Neural cell (in vitro differentiated cells): ENCODE data around the gene ODAM. TPM values are rescaled to one million over a fixed set of nuclear protein-coding genes. Genes with fewer than 3 reads are reported as not detected.

Experiments
- H2AFZ ChIP-seq: fragments of 200-600, 300-800 bp; sonication (generic), shearing (Covaris generic); 2 replicates; pipeline ENCODE4 v1.6.0; 2014; ENCODE audit warnings: low read depth, mild to moderate bottlenecking, antibody characterized with exemption, low read length, moderate library complexity
- H3F3A ChIP-seq: fragments of 200-600 bp; shearing (Covaris generic); 2 replicates; pipeline ENCODE4 v1.6.1; 2016; ENCODE audit warnings: mild to moderate bottlenecking, moderate library complexity, mixed read lengths, antibody characterized with exemption, low read length; ENCODE audit not compliant: insufficient read depth, poor library complexity, severe bottlenecking
- H3K27ac ChIP-seq: fragments of 200-600, 300-800 bp; sonication (generic), shearing (Covaris generic); 2 replicates; pipeline ENCODE4 v1.5.1; 2014; ENCODE audit warnings: mild to moderate bottlenecking, low read length, moderate library complexity
- H3K27me3 ChIP-seq: fragments of 300-800, 200-600 bp; sonication (generic), shearing (Covaris generic); 2 replicates; pipeline ENCODE4 v1.6.0; 2014; ENCODE audit warnings: mild to moderate bottlenecking, low read depth, low read length, moderate library complexity; ENCODE audit not compliant: insufficient read depth
- H3K36me3 ChIP-seq: fragments of 300-800, 200-600 bp; sonication (generic), shearing (Covaris generic); 2 replicates; pipeline ENCODE4 v1.5.1; 2014; ENCODE audit warnings: mild to moderate bottlenecking, antibody characterized with exemption, low read length, moderate library complexity; ENCODE audit not compliant: insufficient read depth
- H3K4me2 ChIP-seq: fragments of 300-800, 200-600 bp; sonication (generic), shearing (Covaris generic); 2 replicates; pipeline ENCODE4 v1.6.0; 2014; ENCODE audit warnings: mild to moderate bottlenecking, low read length
- H3K4me3 ChIP-seq: fragments of 300-800, 200-600 bp; sonication (generic), shearing (Covaris generic); 2 replicates; pipeline ENCODE4 v1.5.1; 2014; ENCODE audit warnings: mild to moderate bottlenecking, low read length, moderate library complexity
- H3K79me2 ChIP-seq: fragments of 200-600 bp; shearing (Covaris generic); replicated peaks from 2 replicates; pipeline ENCODE4 v1.6.0; 2014; ENCODE audit warnings: mild to moderate bottlenecking, low read length, moderate library complexity; ENCODE audit not compliant: insufficient read depth
- H3K9ac ChIP-seq: fragments of 300-800, 200-600 bp; sonication (generic), shearing (Covaris generic); 2 replicates; pipeline ENCODE4 v1.6.1; 2016; ENCODE audit warnings: mild to moderate bottlenecking, low read length, mixed read lengths
- H3K9me2 ChIP-seq: fragments of 200-600 bp; shearing (Covaris generic); 2 replicates; pipeline ENCODE4 v1.6.1; 2016; ENCODE audit warnings: mild to moderate bottlenecking, low read length, mixed read lengths; ENCODE audit not compliant: insufficient read depth
- H3K9me3 ChIP-seq: fragments of 200-600, 300-800 bp; sonication (generic), shearing (Covaris generic); 2 replicates; pipeline ENCODE4 v1.6.1; 2016; ENCODE audit warnings: mild to moderate bottlenecking, mixed run types, low read length, moderate library complexity, mixed read lengths
- H4K20me1 ChIP-seq: fragments of 200-600 bp; shearing (Covaris generic); 2 replicates; pipeline ENCODE4 v1.6.1; 2016; ENCODE audit warnings: mild to moderate bottlenecking, mixed run types; ENCODE audit not compliant: insufficient read depth
- EP300 ChIP-seq: fragments of 450-650 bp; conservative IDR thresholded peaks from 2 replicates; pipeline ENCODE4 v1.6.1; 2014; ENCODE audit warnings: antibody characterized with exemption, mild to moderate bottlenecking, moderate library complexity; ENCODE audit not compliant: poor library complexity, severe bottlenecking
- EZH2 ChIP-seq: fragments of 200-600, 300-800 bp; shearing (Covaris generic), sonication (generic); IDR thresholded peaks from 2 replicates; pipeline ENCODE4 v1.6.1; 2014; ENCODE audit warnings: antibody characterized with exemption, low read length, borderline replicate concordance, mild to moderate bottlenecking; ENCODE audit not compliant: insufficient read depth, poor library complexity, severe bottlenecking
- MXI1 ChIP-seq: fragments of 450-650 bp; conservative IDR thresholded peaks from 2 replicates; pipeline ENCODE4 v1.6.1; 2014; ENCODE audit warnings: antibody characterized with exemption, mild to moderate bottlenecking; ENCODE audit not compliant: poor library complexity, severe bottlenecking
- POLR2AphosphoS5 ChIP-seq: IDR thresholded peaks from 2 replicates; pipeline ENCODE4 v1.6.1; 2012
- RAD21 ChIP-seq: fragments of 450-650 bp; conservative IDR thresholded peaks from 2 replicates; pipeline ENCODE4 v1.6.1; 2014; ENCODE audit warnings: antibody characterized with exemption, mild to moderate bottlenecking, moderate library complexity
- SMC3 ChIP-seq: fragments of 450-650 bp; conservative IDR thresholded peaks from 2 replicates; pipeline ENCODE4 v1.6.1; 2014; ENCODE audit warnings: antibody characterized with exemption, mild to moderate bottlenecking, moderate library complexity; ENCODE audit not compliant: poor library complexity
- TAF1 ChIP-seq: IDR thresholded peaks from 2 replicates; pipeline ENCODE4 v1.6.1; 2012; ENCODE audit warnings: low read depth
- polyA plus RNA-seq: library from polyadenylated mRNA; depleted of rRNA; stranded (reverse); fragments of >200 nt; gene quantifications from 2 replicates; pipeline ENCODE4 v1.2.3, GENCODE V29; 2014
- TF ChIP-seq, protein P1 (sequence below): fragments of 450-650 bp; IDR thresholded peaks from 2 replicates; pipeline ENCODE4 v1.5.1; 2014; ENCODE audit warnings: antibody characterized with exemption, mild to moderate bottlenecking, moderate library complexity; ENCODE audit not compliant: poor library complexity, severe bottlenecking
- TF ChIP-seq, protein P2 (sequence below): IDR thresholded peaks from 2 replicates; pipeline ENCODE4 v1.6.1; 2012; ENCODE audit warnings: borderline replicate concordance

The ODAM gene
- polyA plus RNA-seq, 1 donor from 2014 or later: not detected

DNA sequence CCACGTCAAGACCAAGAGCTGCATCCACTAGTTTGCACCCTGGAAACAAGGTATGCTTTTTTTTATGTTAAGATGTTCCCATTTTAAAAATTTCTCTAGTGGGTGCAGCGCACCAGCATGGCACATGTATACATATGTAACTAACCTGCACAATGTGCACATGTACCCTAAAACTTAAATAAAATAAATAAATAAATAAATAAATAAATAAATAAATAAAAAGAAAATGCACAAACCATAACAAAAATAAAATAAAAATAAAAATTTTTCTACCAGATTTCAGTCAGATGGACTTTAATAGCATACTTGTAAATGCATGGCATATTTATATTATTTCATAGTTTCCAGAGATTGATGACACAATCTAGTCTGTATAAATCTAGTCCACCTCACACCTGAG lies 43.4 kb upstream of the ODAM start:
- H3K27me3 ChIP-seq: no peaks in the 10 kb centered on the region
- no peaks in the 10 kb centered on the region for H4K20me1 ChIP-seq
- no peaks in the 10 kb centered on the region for H3K36me3 ChIP-seq
- no peak overlapping the region for H3K4me2 ChIP-seq
- no peak for TF ChIP-seq TAF1
- no peak for TF ChIP-seq EZH2
- no peak for TF ChIP-seq EP300
- TF ChIP-seq POLR2AphosphoS5: no peak
- TF ChIP-seq, protein P1, sequence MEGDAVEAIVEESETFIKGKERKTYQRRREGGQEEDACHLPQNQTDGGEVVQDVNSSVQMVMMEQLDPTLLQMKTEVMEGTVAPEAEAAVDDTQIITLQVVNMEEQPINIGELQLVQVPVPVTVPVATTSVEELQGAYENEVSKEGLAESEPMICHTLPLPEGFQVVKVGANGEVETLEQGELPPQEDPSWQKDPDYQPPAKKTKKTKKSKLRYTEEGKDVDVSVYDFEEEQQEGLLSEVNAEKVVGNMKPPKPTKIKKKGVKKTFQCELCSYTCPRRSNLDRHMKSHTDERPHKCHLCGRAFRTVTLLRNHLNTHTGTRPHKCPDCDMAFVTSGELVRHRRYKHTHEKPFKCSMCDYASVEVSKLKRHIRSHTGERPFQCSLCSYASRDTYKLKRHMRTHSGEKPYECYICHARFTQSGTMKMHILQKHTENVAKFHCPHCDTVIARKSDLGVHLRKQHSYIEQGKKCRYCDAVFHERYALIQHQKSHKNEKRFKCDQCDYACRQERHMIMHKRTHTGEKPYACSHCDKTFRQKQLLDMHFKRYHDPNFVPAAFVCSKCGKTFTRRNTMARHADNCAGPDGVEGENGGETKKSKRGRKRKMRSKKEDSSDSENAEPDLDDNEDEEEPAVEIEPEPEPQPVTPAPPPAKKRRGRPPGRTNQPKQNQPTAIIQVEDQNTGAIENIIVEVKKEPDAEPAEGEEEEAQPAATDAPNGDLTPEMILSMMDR: no peak
- TF ChIP-seq SMC3: no peak
- TF ChIP-seq MXI1: no peak
- no peak for TF ChIP-seq RAD21
- TF ChIP-seq, protein P2, sequence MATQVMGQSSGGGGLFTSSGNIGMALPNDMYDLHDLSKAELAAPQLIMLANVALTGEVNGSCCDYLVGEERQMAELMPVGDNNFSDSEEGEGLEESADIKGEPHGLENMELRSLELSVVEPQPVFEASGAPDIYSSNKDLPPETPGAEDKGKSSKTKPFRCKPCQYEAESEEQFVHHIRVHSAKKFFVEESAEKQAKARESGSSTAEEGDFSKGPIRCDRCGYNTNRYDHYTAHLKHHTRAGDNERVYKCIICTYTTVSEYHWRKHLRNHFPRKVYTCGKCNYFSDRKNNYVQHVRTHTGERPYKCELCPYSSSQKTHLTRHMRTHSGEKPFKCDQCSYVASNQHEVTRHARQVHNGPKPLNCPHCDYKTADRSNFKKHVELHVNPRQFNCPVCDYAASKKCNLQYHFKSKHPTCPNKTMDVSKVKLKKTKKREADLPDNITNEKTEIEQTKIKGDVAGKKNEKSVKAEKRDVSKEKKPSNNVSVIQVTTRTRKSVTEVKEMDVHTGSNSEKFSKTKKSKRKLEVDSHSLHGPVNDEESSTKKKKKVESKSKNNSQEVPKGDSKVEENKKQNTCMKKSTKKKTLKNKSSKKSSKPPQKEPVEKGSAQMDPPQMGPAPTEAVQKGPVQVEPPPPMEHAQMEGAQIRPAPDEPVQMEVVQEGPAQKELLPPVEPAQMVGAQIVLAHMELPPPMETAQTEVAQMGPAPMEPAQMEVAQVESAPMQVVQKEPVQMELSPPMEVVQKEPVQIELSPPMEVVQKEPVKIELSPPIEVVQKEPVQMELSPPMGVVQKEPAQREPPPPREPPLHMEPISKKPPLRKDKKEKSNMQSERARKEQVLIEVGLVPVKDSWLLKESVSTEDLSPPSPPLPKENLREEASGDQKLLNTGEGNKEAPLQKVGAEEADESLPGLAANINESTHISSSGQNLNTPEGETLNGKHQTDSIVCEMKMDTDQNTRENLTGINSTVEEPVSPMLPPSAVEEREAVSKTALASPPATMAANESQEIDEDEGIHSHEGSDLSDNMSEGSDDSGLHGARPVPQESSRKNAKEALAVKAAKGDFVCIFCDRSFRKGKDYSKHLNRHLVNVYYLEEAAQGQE: no peak
- no peaks in the 10 kb centered on the region for H3K79me2 ChIP-seq
- H2AFZ ChIP-seq: no peak overlapping the region
- no peak overlapping the region for H3K27ac ChIP-seq
- no peak overlapping the region for H3K9ac ChIP-seq
- H3K9me2 ChIP-seq: no peaks in the 10 kb centered on the region
- no peaks in the 10 kb centered on the region for H3K9me3 ChIP-seq
- no peak overlapping the region for H3K4me3 ChIP-seq
- no peaks in the 10 kb centered on the region for H3F3A ChIP-seq

- no peak within 1 kb of the TSS for H3K27ac ChIP-seq
- H2AFZ ChIP-seq: no peak within 1 kb of the TSS
- H3K36me3 ChIP-seq: no peaks in the 10 kb centered on the region
- H3K79me2 ChIP-seq: no peaks in the 10 kb centered on the region
- H3K9me2 ChIP-seq: no peaks in the 10 kb centered on the region
- H4K20me1 ChIP-seq: no peaks in the 10 kb centered on the region
- no peak within 1 kb of the TSS for H3K4me2 ChIP-seq
- no peaks in the 10 kb centered on the region for H3K27me3 ChIP-seq
- H3K9me3 ChIP-seq: no peaks in the 10 kb centered on the region
- no peak within 1 kb of the TSS for H3K9ac ChIP-seq
- TF ChIP-seq, protein P2: no peak
- no peak for TF ChIP-seq RAD21
- no peak for TF ChIP-seq EP300
- no peaks in the 10 kb centered on the region for H3F3A ChIP-seq
- no peak within 1 kb of the TSS for H3K4me3 ChIP-seq
These were observed 41.6 kb upstream of the ODAM start, which contains the start of gene PRR27 for GRCh38 chr4:70153937-70154336. PRR27 (plus strand) TSS chr4:70154237; CDS start chr4:70154376, 139 bp downstream.
